Psoas muscle (tissue), 8 donors: ENCODE measurements around the gene TM4SF1. TPM values are rescaled to one million over a fixed set of nuclear protein-coding genes. Genes with fewer than 3 reads are reported as not detected.
A peak's percentile ranks its signal among the peaks of the same experiment; 100 is the strongest.

Experiments used
- ATAC-seq, 4 donors: fragments of 200-7000 bp; cut with Tn5 transposase; one replicate each; pipeline ENCODE4 v1.9.1; 2020; ENCODE audit warnings: moderate library complexity in 3 of 4, mild to moderate bottlenecking in 2 of 4
- DNase-seq, 2 donors: peaks; one replicate each; pipeline ENCODE4 v3.0.0-alpha.2; 2020
- H3K27ac ChIP-seq: fragments of 200-600 bp; one replicate; pipeline ENCODE4 v1.8.0; 2022
- H3K27me3 ChIP-seq, 3 donors: fragments of 200-600 bp in 1 of 3; one replicate each; pipeline versions ENCODE4 v1.6.1 to v1.8.0; 2013 to 2022; ENCODE audit warnings: low read length in 2 of 3, mild to moderate bottlenecking in 2 of 3, moderate library complexity in 1 of 3; ENCODE audit not compliant: insufficient read depth in 3 of 3
- H3K36me3 ChIP-seq, 2 donors: fragments of 200-600 bp in 1 of 2; one replicate each; pipeline versions ENCODE4 v1.6.1 to v1.8.0; 2013 to 2022; ENCODE audit warnings: low read depth in 1 of 2, mild to moderate bottlenecking in 1 of 2, moderate library complexity in 1 of 2; ENCODE audit not compliant: insufficient read depth in 1 of 2
- H3K4me1 ChIP-seq: fragments of 200-600 bp; one replicate; pipeline ENCODE4 v1.8.0; 2022
- H3K4me3 ChIP-seq: fragments of 200-600 bp; one replicate; pipeline ENCODE4 v1.8.0; 2022; ENCODE audit warnings: mild to moderate bottlenecking
- H3K9me3 ChIP-seq: fragments of 200-600 bp; one replicate; pipeline ENCODE4 v1.8.0; 2022
- CTCF ChIP-seq: fragments of 200-600 bp; IDR thresholded peaks from one replicate; pipeline ENCODE4 v1.8.0; 2022; ENCODE audit warnings: antibody characterized with exemption
- WGBS, 3 donors: extraction: QIAGEN DNeasy Blood & Tissue Kit; methylation state at CpG; one replicate each; pipeline versions ENCODE4 v1.1.6 to v1.1.7; 2013; 5-methylcytosine and 5-hydroxymethylcytosine counted together
- intact Hi-C, 2 donors: fragments of 100-400 bp; cut with DNase I; formaldehyde crosslinking; loops; one replicate each; pipeline versions ENCODE4 v1.11.0 to v1.14.2; 2022
- polyA plus RNA-seq, 3 donors: library from polyadenylated mRNA; stranded (reverse); fragments of 200-250 nt; gene quantifications; one replicate each; pipeline ENCODE4 v1.2.3, GENCODE V29; 2013
- total RNA-seq, 4 donors: library from RNA; stranded (reverse); fragmentation: NEBNext Ultra II Directional in 2 of 4; extraction: Animal tissue kit (Norgen Biotek cat#: 25700) in 2 of 4; gene quantifications; one replicate each; pipeline versions ENCODE4 v1.2.1 to v1.2.4, GENCODE V29; 2021 to 2023
- donor health status: healthy with polysubstance abuse.
- donor health status: DM: no; HTN: no; CAD: no; lungs with moderate emphysema.
- donor health status: Bipolar disorder and iron deficiency.
- donor health status: healthy.
- donor health status: DM: yes; HTN: yes; CAD: no.
- donor health status: DM: no; HTN: no; CAD: no.
- donor health status: DM: no; HTN: no; CAD: no.
- donor health status: DM: yes; HTN: yes; CAD: no.

The TM4SF1 gene
- total and polyA plus RNA-seq, 7 donors: 30.7 to 61.1 (median 49.4) TPM

DNA sequence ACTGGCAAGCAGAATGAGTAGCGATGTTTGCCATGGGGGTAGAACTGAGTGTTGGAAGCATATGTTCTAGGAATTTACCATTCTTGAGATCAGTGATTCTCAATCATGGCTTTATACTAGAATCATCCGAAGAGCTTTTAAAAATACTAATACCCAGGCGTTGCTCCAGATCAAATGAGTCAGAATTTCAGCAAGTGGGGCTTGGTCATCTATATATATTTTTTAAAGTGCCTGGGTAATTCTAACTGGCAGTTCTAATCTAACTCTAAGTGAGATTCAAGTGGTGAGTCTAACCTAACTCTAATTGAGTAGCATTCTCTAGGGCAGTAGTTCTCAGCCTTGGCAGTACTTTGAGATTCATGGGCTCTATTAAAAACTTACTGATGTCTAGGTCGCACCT, 20.8 kb downstream of the TM4SF1 start:
- intact Hi-C loops: no loop called here
- Histone ChIP-seq H3K36me3 (no peaks in the 10 kb centered on the region), H3K27ac (no peak overlapping the region), H3K9me3 (no peaks in the 10 kb centered on the region), H3K4me1 (no peaks in the 10 kb centered on the region), H3K27me3 (no peaks in the 10 kb centered on the region), H3K4me3 (no peak overlapping the region)
- no peak for ATAC-seq
- DNase-seq: no peak
- WGBS, 3 donors: 75 to 87% (median 85%) methylated on average over 4 of the region's 4 CpGs
- no peak for TF ChIP-seq CTCF

DNA sequence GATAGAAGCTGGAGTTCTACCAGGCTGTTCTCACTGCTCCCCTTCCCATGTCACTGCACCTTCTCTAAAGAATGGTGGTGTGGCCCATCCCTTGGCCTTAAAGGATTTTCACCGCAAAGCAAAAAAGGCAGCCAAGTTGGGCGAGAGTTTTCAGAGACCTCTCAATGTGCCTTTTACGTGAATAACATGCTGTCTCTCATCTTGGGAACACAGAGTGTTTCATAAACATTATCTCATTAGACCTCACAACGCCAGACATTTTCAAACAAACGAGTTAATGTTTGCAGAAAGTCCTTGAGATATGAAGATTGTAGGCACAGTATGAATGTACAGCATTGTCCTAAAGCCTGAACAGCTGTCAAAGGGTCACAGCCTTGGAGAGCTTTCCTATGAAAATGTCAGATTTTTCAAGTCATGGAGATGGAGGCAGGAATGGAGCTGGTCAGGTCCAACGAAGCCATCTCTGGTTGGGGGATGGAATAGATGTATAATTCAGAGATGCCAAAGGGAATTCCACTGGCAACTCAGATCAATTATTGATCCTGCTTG, 21.3 kb downstream of the TM4SF1 start:
- intact Hi-C loops: no loop called here
- TF ChIP-seq CTCF: no peak
- H3K4me3 ChIP-seq: no peak overlapping the region
- no peaks in the 10 kb centered on the region for H3K4me1 ChIP-seq
- no peak overlapping the region for H3K27ac ChIP-seq
- no peak for ATAC-seq
- H3K36me3 ChIP-seq: no peaks in the 10 kb centered on the region
- no peak for DNase-seq
- H3K27me3 ChIP-seq: no peaks in the 10 kb centered on the region
- 38 to 58% (median 47%) methylated on average over 6 of the region's 6 CpGs for WGBS, 3 donors
- no peaks in the 10 kb centered on the region for H3K9me3 ChIP-seq

DNA sequence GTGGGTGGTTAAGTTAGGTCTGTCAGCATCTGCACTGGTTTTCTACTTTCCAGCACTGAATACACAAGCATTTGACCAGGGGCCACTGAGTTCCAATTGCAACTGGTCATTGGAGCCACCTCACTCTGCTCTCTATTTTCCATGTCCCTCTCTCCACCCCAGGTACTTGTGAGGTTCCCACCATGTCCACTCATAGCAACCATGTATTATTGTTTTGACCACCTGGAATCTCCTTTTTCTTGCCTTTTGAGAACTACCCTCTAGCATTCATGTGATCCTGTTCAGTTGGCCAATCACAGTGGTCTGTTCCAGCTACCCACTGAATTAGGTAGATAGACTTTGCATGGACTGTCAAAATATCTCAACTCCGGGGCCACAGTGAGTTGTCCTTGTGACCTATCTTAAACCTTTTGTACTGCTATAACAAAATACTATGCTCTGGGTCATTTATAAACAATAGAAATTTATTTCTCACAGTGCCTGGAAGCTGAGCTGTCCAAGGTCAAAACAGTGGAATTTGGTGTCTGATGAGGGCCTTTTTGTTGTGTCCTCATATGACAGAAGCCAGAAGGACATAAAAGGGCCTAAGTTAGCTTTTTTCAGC, 23.8 kb downstream of the TM4SF1 start:
- no peaks in the 10 kb centered on the region for H3K36me3 ChIP-seq
- ATAC-seq (peak in 1 of 4 donors; percentile 17), DNase-seq (no peak)
- H3K27ac ChIP-seq: no peak overlapping the region
- no peak overlapping the region for H3K4me3 ChIP-seq
- H3K9me3 ChIP-seq: no peaks in the 10 kb centered on the region
- TF ChIP-seq CTCF: no peak
- WGBS, 3 donors: 76 to 89% (median 82%) methylated on average over 1 of the region's 1 CpG
- no peaks in the 10 kb centered on the region for H3K27me3 ChIP-seq
- intact Hi-C loops: loop anchor here (5.0 kb wide), 1 partner anchor 124 kb away; no protein-coding TSS in a partner anchor
- H3K4me1 ChIP-seq: no peaks in the 10 kb centered on the region

GRCh38 chr3:149352556-149352955, 24.9 kb downstream of the TM4SF1 start:
- Histone ChIP-seq H3K27ac (no peak overlapping the region), H3K27me3 (no peaks in the 10 kb centered on the region), H3K4me1 (no peaks in the 10 kb centered on the region), H3K9me3 (no peaks in the 10 kb centered on the region), H3K4me3 (no peak overlapping the region), H3K36me3 (no peaks in the 10 kb centered on the region)
- intact Hi-C loops: loop anchor here (5.0 kb wide), 1 partner anchor 125 kb away; no protein-coding TSS in a partner anchor
- peak; percentile 50 to 63 for DNase-seq
- ATAC-seq: peak; percentile 77 to 94 (median 86)
- TF ChIP-seq CTCF: peak; percentile 61
- WGBS, 3 donors: 40 to 50% (median 43%) methylated on average over 7 of the region's 7 CpGs

GRCh38 chr3:149343951-149344350, 33.5 kb downstream of the TM4SF1 start:
- Histone ChIP-seq H3K4me3 (no peak overlapping the region), H3K9me3 (no peaks in the 10 kb centered on the region), H3K4me1 (peaks cover 9% of the 10 kb centered on the region), H3K36me3 (no peaks in the 10 kb centered on the region), H3K27me3 (no peaks in the 10 kb centered on the region), H3K27ac (no peak overlapping the region)
- 88 to 91% (median 91%) methylated on average over 4 of the region's 4 CpGs for WGBS, 3 donors
- intact Hi-C loops: no loop called here
- ATAC-seq: no peak
- no peak for TF ChIP-seq CTCF
- DNase-seq: no peak
